BJ (cell line): ENCODE measurements around the gene SLC7A6OS. TPM values are rescaled to one million over a fixed set of nuclear protein-coding genes. Genes with fewer than 3 reads are reported as not detected.

Experiments used
- CTCF ChIA-PET: fragments of 350-600 bp; formaldehyde crosslinking; extraction: SDS; loops from one replicate; lab custom pipeline; 2021; ENCODE audit warnings: antibody characterized with exemption, inconsistent platforms; lab: Yijun Ruan, JAX
- POLR2A ChIA-PET: fragments of 300-600 bp; sonication (Branson Sonifier 250); formaldehyde crosslinking; extraction: SDS; loops from one replicate; lab custom pipeline; 2021; ENCODE audit warnings: antibody characterized with exemption; lab: Charles Lee
- DNase-seq: peaks from one replicate; pipeline ENCODE4 v3.0.0-alpha.2; 2011; ENCODE audit warnings: low read depth
- H3K27me3 ChIP-seq: 2 replicates; pipeline ENCODE4 v1.6.0; 2011; ENCODE audit warnings: low read length; ENCODE audit not compliant: control insufficient read depth, insufficient read depth
- H3K36me3 ChIP-seq: 2 replicates; pipeline ENCODE4 v1.5.1; 2011; ENCODE audit warnings: low read length; ENCODE audit not compliant: control insufficient read depth, insufficient read depth
- H3K4me3 ChIP-seq: 2 replicates; pipeline ENCODE4 v1.5.1; 2011; ENCODE audit warnings: low read depth, mild to moderate bottlenecking, control low read depth, low read length
- polyA plus RNA-seq: library from polyadenylated mRNA; depleted of rRNA; stranded (reverse); fragments of >200 nt; gene quantifications from 2 replicates; pipeline ENCODE4 v1.2.3, GENCODE V29; 2011
- TF ChIP-seq, protein P1 (sequence below): IDR thresholded peaks from 2 replicates; pipeline ENCODE4 v1.5.1; 2011; ENCODE audit warnings: low read depth, mild to moderate bottlenecking, control low read depth, inconsistent platforms, low read length, moderate library complexity; ENCODE audit not compliant: insufficient read depth

Gene SLC7A6OS
- polyA plus RNA-seq, 1 experiment = 5.3 TPM

DNA sequence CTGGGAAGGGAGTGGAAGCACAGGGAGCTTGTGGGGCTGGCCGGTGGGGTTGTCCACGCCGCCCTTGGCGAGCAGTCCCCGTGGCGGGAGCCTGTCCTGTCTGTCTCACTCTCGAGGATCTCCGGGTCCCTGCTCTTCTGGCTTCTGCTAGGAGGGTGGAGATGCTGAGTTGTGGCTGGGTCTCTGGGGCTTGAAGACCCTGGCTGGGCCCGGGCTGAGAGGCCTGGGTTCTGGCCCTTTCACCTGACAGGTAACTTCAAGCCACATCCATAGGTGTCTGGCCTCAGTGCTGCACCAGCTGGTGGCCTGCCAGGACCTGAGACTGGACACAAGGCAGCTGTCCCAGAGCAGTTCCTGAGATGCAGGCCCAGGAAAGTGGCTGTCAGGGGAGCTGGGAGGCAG, 46.8 kb upstream of the SLC7A6OS start:
- Histone ChIP-seq H3K4me3 (no peak overlapping the region), H3K36me3 (peaks cover 30% of the 10 kb centered on the region), H3K27me3 (no peaks in the 10 kb centered on the region)
- TF ChIP-seq, protein P1, sequence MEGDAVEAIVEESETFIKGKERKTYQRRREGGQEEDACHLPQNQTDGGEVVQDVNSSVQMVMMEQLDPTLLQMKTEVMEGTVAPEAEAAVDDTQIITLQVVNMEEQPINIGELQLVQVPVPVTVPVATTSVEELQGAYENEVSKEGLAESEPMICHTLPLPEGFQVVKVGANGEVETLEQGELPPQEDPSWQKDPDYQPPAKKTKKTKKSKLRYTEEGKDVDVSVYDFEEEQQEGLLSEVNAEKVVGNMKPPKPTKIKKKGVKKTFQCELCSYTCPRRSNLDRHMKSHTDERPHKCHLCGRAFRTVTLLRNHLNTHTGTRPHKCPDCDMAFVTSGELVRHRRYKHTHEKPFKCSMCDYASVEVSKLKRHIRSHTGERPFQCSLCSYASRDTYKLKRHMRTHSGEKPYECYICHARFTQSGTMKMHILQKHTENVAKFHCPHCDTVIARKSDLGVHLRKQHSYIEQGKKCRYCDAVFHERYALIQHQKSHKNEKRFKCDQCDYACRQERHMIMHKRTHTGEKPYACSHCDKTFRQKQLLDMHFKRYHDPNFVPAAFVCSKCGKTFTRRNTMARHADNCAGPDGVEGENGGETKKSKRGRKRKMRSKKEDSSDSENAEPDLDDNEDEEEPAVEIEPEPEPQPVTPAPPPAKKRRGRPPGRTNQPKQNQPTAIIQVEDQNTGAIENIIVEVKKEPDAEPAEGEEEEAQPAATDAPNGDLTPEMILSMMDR = no peak
- ChIA-PET POLR2A (no interaction called here), CTCF (interaction anchor here (1.0 kb wide), 1 partner anchor 29 kb away, joined by 3 read pairs; no protein-coding TSS in a partner anchor)
- no peak for DNase-seq

DNA sequence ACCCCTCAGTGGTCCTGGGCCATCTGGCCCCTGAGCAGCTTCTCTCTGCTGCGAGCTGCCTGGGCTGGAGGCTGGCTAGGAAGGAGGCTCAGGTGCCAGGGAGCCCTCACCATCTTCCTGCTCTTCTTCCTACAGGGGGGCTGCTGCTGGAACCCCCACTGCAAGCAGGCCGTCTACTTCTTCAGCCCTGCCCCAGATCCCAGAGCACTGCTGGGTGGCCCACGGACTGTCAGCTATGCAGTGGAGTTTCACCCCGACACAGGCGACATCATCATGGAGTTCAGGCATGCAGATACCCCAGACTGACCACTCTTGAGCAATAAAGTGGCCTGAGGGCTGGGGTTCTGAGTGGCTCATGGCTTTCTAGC, 46.2 kb upstream of the SLC7A6OS start:
- Histone ChIP-seq H3K27me3 (no peaks in the 10 kb centered on the region), H3K36me3 (peaks cover 35% of the 10 kb centered on the region), H3K4me3 (no peak overlapping the region)
- TF ChIP-seq, protein P1 = no peak
- DNase-seq = no peak
- CTCF ChIA-PET = interaction anchor here (1.0 kb wide), 1 partner anchor 28 kb away, joined by 3 read pairs; no protein-coding TSS in a partner anchor
- POLR2A ChIA-PET = no interaction called here

DNA sequence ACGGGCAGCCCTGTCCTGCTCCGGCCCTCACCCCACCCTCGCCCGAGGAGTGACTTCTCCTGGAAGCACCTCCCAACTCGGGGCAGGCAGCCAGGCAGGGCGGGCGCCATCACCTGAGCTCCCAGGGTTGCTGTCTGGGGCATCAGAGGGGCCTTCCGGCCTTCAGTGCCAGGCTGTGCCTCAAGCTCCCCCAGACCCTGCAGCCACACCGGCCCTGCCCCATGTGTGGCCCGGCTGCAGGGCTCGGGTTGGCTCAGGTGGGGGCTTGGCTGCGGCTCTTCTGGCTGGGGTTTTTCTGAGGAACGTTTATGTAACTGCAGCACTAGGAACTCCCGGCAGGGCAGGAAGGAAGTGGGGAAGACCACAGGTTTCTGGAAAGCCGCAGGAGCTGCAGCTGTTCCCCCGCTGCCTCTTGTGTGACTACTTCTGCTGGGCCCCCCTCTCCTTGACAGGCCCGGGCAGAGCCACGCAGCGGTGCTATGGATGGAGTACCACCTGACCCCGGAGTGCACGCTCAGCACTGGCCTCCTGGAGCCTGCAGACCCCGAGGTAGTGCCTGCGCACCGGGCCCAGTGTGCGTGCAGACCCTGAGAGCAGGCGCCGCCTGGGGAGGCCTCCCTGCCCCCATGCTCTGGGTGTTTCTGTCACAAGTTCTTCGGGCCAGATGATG, 45.6 kb upstream of the SLC7A6OS start:
- DNase-seq = no peak
- H3K36me3 ChIP-seq = peaks cover 40% of the 10 kb centered on the region
- CTCF ChIA-PET = interaction anchor here (0.6 to 1.1 kb wide), 3 partner anchors 11 to 154 kb away, joined by 3 read pairs; no protein-coding TSS in a partner anchor
- no peaks in the 10 kb centered on the region for H3K27me3 ChIP-seq
- POLR2A ChIA-PET = no interaction called here
- no peak overlapping the region for H3K4me3 ChIP-seq
- TF ChIP-seq, protein P1 = no peak

DNA sequence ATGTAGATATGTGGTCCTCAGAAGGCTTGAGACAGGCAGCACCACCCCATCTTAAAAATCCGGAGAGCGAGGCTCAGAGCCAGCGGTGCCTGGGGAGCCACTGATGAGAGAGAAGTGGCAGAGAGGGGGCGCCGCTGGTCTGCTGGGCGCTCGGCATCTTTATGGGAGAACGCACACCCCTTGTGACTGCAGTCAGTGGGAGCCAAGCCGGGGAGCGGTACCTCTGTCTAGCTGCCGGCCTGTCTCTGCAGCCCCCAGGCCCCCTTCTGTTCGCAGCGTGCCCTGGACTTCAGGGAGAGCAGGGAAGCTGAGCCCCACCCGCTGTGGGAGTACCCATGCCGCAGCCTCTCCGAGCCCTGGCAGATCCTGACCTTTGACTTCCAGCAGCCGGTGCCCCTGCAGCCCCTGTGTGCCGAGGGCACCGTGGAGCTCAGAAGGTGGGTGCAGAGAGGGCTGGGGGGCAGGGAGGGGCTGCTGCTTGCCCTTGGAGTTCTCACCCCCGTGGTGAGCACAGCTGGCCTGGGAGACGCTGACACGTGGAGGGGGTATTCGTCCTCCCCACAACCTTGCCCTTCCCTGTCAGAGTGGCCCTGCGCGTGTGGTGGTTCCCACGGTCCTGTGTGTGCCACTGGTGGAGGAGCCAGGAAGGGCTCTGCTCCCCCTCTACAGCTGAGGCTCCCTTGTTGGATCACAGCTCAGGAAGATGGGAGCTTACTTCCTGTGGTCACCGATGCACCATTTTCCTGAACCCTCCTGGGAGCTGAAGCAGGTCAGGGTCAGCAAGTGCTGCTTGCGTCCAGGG, 44.9 kb upstream of the SLC7A6OS start:
- Histone ChIP-seq H3K4me3 (no peak overlapping the region), H3K36me3 (peaks cover 39% of the 10 kb centered on the region), H3K27me3 (no peaks in the 10 kb centered on the region)
- TF ChIP-seq, protein P1 = no peak; the same call in 1 of the 2 replicates
- ChIA-PET POLR2A (no interaction called here), CTCF (interaction anchor here (0.6 to 1.1 kb wide), 2 partner anchors 12 to 155 kb away, joined by 3 read pairs; no protein-coding TSS in a partner anchor)
- no peak for DNase-seq

DNA sequence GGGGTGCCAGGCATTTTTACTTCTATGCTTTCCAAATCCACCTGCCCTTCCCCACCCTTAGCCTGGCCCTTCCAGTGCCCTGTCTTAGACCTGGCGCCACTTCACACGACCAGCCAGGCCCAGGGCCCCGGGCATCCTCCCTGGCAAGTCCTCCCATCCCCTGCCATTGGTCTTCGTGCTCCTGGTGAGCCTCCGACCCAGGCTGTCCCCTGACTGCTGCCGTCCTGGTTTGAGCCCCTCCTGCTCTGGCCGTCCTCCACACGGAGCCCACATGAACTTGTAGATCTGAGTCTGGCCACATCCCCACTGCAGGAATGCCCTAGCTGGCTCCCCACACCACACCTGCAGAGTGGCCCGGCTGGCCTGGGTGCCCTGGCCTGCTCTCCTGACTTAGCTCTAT, 44.1 kb upstream of the SLC7A6OS start:
- CTCF ChIA-PET = no interaction called here
- POLR2A ChIA-PET = no interaction called here
- TF ChIP-seq, protein P1 = no peak

More for the DNA sequence above, 44.1 kb upstream of the SLC7A6OS start:
- Histone ChIP-seq H3K4me3 (no peak overlapping the region), H3K27me3 (no peaks in the 10 kb centered on the region), H3K36me3 (peaks cover 40% of the 10 kb centered on the region)
- no peak for DNase-seq
